Loucy (cell line): ENCODE measurements around the gene KCNMA1.

ENCODE experiments used
- H2AFZ ChIP-seq: fragments of 200-600 bp; sonication (generic); 2 replicates; pipeline ENCODE4 v1.6.0; 2016; ENCODE audit warnings: antibody characterized with exemption, mild to moderate bottlenecking, low read length, moderate library complexity
- H3F3A ChIP-seq: fragments of 200-600 bp; 2 replicates; pipeline ENCODE4 v1.6.0; 2016; ENCODE audit warnings: antibody characterized with exemption, low read depth, mild to moderate bottlenecking
- H3K27me3 ChIP-seq: fragments of 200-600 bp; sonication (generic); 2 replicates; pipeline ENCODE4 v1.6.1; 2014; ENCODE audit warnings: low read length, mild to moderate bottlenecking; ENCODE audit not compliant: insufficient read depth, poor library complexity, severe bottlenecking
- H3K36me3 ChIP-seq: fragments of 200-600 bp; sonication (generic); 2 replicates; pipeline ENCODE4 v1.6.1; 2016; ENCODE audit warnings: low read length; ENCODE audit not compliant: insufficient read depth
- H3K4me1 ChIP-seq: fragments of 200-600 bp; sonication (generic); 2 replicates; pipeline ENCODE4 v1.5.1; 2014; ENCODE audit warnings: low read length, mild to moderate bottlenecking; ENCODE audit not compliant: insufficient read depth, poor library complexity, severe bottlenecking
- H3K4me2 ChIP-seq: fragments of 200-600 bp; sonication (generic); 2 replicates; pipeline ENCODE4 v1.6.0; 2014; ENCODE audit warnings: antibody characterized with exemption, low read length, low read depth, mild to moderate bottlenecking; ENCODE audit not compliant: poor library complexity, severe bottlenecking
- H3K4me3 ChIP-seq: fragments of 200-600 bp; sonication (generic); 2 replicates; pipeline ENCODE4 v1.5.1; 2014; ENCODE audit warnings: low read length, mild to moderate bottlenecking, mixed read lengths; ENCODE audit not compliant: poor library complexity, severe bottlenecking
- H3K79me2 ChIP-seq: fragments of 200-600 bp; sonication (generic); 2 replicates; pipeline ENCODE4 v1.6.1; 2014; ENCODE audit warnings: low read length; ENCODE audit not compliant: insufficient read depth
- H3K9ac ChIP-seq: fragments of 200-600 bp; sonication (generic); 2 replicates; pipeline ENCODE4 v1.6.0; 2014; ENCODE audit warnings: mild to moderate bottlenecking, low read depth, low read length, moderate library complexity; ENCODE audit not compliant: poor library complexity, severe bottlenecking
- H3K9me2 ChIP-seq: fragments of 200-600 bp; sonication (generic); replicated peaks from 2 replicates; pipeline ENCODE4 v1.6.1; 2016; ENCODE audit warnings: low read depth, low read length, mixed read lengths
- H3K9me3 ChIP-seq: fragments of 200-600 bp; sonication (generic); 2 replicates; pipeline ENCODE4 v1.6.1; 2014; ENCODE audit warnings: mild to moderate bottlenecking, antibody characterized with exemption, low read length, low read depth; ENCODE audit not compliant: insufficient read depth
- H4K20me1 ChIP-seq: fragments of 200-600 bp; sonication (generic); 2 replicates; pipeline ENCODE4 v1.6.0; 2014; ENCODE audit warnings: antibody characterized with exemption, low read length, mild to moderate bottlenecking; ENCODE audit not compliant: insufficient read depth, poor library complexity, severe bottlenecking
- CTCF ChIP-seq: fragments of 200-600 bp; sonication (generic); conservative IDR thresholded peaks from 2 replicates; pipeline ENCODE4 v1.5.1; 2014; ENCODE audit warnings: mild to moderate bottlenecking, antibody characterized with exemption, low read length
- EZH2phosphoT487 ChIP-seq: fragments of 200-600 bp; IDR thresholded peaks from 2 replicates; pipeline ENCODE4 v1.6.1; 2018; ENCODE audit warnings: antibody characterized with exemption, mild to moderate bottlenecking, moderate library complexity, borderline replicate concordance

Gene KCNMA1

GRCh38 chr10:76899490-76899889, 738.1 kb downstream of the KCNMA1 start:
- Histone ChIP-seq H3K4me2 (no peak overlapping the region), H3F3A (no peaks in the 10 kb centered on the region), H3K9me2 (no peaks in the 10 kb centered on the region), H3K36me3 (no peaks in the 10 kb centered on the region), H3K27me3 (no peaks in the 10 kb centered on the region), H3K9ac (no peak overlapping the region), H4K20me1 (no peaks in the 10 kb centered on the region), H3K9me3 (0 out of 2 replicates have a peak, but pooled peaks cover 3% of the 10 kb centered on the region), H3K79me2 (no peaks in the 10 kb centered on the region), H3K4me1 (peaks cover 6% of the 10 kb centered on the region), H3K4me3 (no peak overlapping the region), H2AFZ (no peak overlapping the region)
- TF ChIP-seq CTCF (no peak), EZH2phosphoT487 (no peak)

GRCh38 chr10:76892766-76893479, 744.7 kb downstream of the KCNMA1 start:
- no peak for TF ChIP-seq EZH2phosphoT487
- TF ChIP-seq CTCF = no peak
- Histone ChIP-seq H2AFZ (no peak overlapping the region), H3K4me1 (no peaks in the 10 kb centered on the region), H3K27me3 (no peaks in the 10 kb centered on the region), H3K36me3 (no peaks in the 10 kb centered on the region), H3K4me3 (no peak overlapping the region), H3F3A (no peaks in the 10 kb centered on the region), H3K9ac (no peak overlapping the region), H3K9me3 (0 out of 2 replicates have a peak, but pooled peaks cover 3% of the 10 kb centered on the region), H3K79me2 (no peaks in the 10 kb centered on the region), H4K20me1 (no peaks in the 10 kb centered on the region), H3K4me2 (no peak overlapping the region), H3K9me2 (no peaks in the 10 kb centered on the region)

GRCh38 chr10:76887223-76888010, 750.2 kb downstream of the KCNMA1 start:
- Histone ChIP-seq H3K79me2 (no peaks in the 10 kb centered on the region), H3K27me3 (no peaks in the 10 kb centered on the region), H3K4me2 (no peak overlapping the region), H3K9me3 (no peaks in the 10 kb centered on the region), H3K9ac (no peak overlapping the region), H3K36me3 (no peaks in the 10 kb centered on the region), H3F3A (peaks cover 3% of the 10 kb centered on the region; the same call in 1 of the 2 replicates), H4K20me1 (no peaks in the 10 kb centered on the region), H3K4me3 (no peak overlapping the region), H3K4me1 (peaks cover 40% of the 10 kb centered on the region), H2AFZ (no peak overlapping the region), H3K9me2 (no peaks in the 10 kb centered on the region)
- TF ChIP-seq EZH2phosphoT487 (no peak), CTCF (no peak)
